Esophagus (tissue), 2 donors: ENCODE measurements around the gene SMAD6. TPM values are rescaled to one million over a fixed set of nuclear protein-coding genes. Genes with fewer than 3 reads are reported as not detected.

Experiments
- H3K27ac ChIP-seq, 2 donors: one replicate each; pipeline ENCODE4 v1.5.1; 2013; ENCODE audit warnings: low read depth in 2 of 2, mild to moderate bottlenecking in 2 of 2, inconsistent platforms in 1 of 2, low read length in 1 of 2, moderate library complexity in 1 of 2
- H3K27me3 ChIP-seq, 2 donors: one replicate each; pipeline ENCODE4 v1.6.1; 2013; ENCODE audit warnings: low read length in 2 of 2, control low read depth in 1 of 2, mild to moderate bottlenecking in 1 of 2; ENCODE audit not compliant: insufficient read depth in 2 of 2, control insufficient read depth in 1 of 2
- H3K36me3 ChIP-seq, 2 donors: one replicate each; pipeline ENCODE4 v1.6.1; 2013; ENCODE audit warnings: low read length in 1 of 2; ENCODE audit not compliant: control insufficient read depth in 2 of 2, insufficient read depth in 2 of 2
- H3K4me1 ChIP-seq, 2 donors: one replicate each; pipeline ENCODE4 v1.6.1; 2013; ENCODE audit warnings: low read length in 1 of 2; ENCODE audit not compliant: control insufficient read depth in 2 of 2, insufficient read depth in 2 of 2
- H3K4me3 ChIP-seq, 2 donors: one replicate each; pipeline ENCODE4 v1.5.1; 2013; ENCODE audit warnings: low read length in 2 of 2, mild to moderate bottlenecking in 2 of 2, low read depth in 1 of 2, moderate library complexity in 1 of 2
- H3K9me3 ChIP-seq, 2 donors: one replicate each; pipeline ENCODE4 v1.6.1; 2013; ENCODE audit warnings: mild to moderate bottlenecking in 2 of 2, low read depth in 1 of 2, low read length in 1 of 2, moderate library complexity in 1 of 2; ENCODE audit not compliant: control insufficient read depth in 2 of 2, insufficient read depth in 1 of 2
- WGBS, 2 donors: extraction: QIAGEN DNeasy Blood & Tissue Kit; methylation state at CpG; one replicate each; pipeline ENCODE4 v1.1.7; 2013; 5-methylcytosine and 5-hydroxymethylcytosine counted together
- polyA plus RNA-seq, 2 donors: library from polyadenylated mRNA; stranded (reverse); fragments of 200-250 nt; gene quantifications; one replicate each; pipeline ENCODE4 v1.2.3, GENCODE V29; 2013
- donor health status: healthy with polysubstance abuse.
- donor health status: Bipolar disorder and iron deficiency.

SMAD6 gene
- polyA plus RNA-seq, 2 donors: 0.75 to 1.6 TPM

- H3K9me3 ChIP-seq: no peaks in the 10 kb centered on the region
- H3K4me1 ChIP-seq: no peaks in the 10 kb centered on the region
- no peaks in the 10 kb centered on the region for H3K27me3 ChIP-seq
- H3K27ac ChIP-seq: no peak overlapping the region
- H3K4me3 ChIP-seq: no peak overlapping the region
- H3K36me3 ChIP-seq: no peaks in the 10 kb centered on the region
- WGBS, 2 donors: 46 to 61% methylated on average over 6 of the region's 6 CpGs
Measured at GRCh38 chr15:66715181-66715624, 13.2 kb downstream of the SMAD6 start.

GRCh38 chr15:66715720-66716655 is 14.0 kb downstream of the SMAD6 start:
- Histone ChIP-seq H3K27me3 (no peaks in the 10 kb centered on the region), H3K27ac (no peak overlapping the region), H3K9me3 (no peaks in the 10 kb centered on the region), H3K4me3 (no peak overlapping the region), H3K36me3 (no peaks in the 10 kb centered on the region), H3K4me1 (peaks cover 0 to 2% of the 10 kb centered on the region in 2 donors)
- WGBS, 2 donors: 70 to 73% methylated on average over 15 of the region's 15 CpGs

GRCh38 chr15:66716656-66717020 is 14.6 kb downstream of the SMAD6 start:
- H3K36me3 ChIP-seq: no peaks in the 10 kb centered on the region
- H3K27ac ChIP-seq: no peak overlapping the region
- no peaks in the 10 kb centered on the region for H3K27me3 ChIP-seq
- H3K4me3 ChIP-seq: no peak overlapping the region
- H3K9me3 ChIP-seq: no peaks in the 10 kb centered on the region
- peaks cover 2 to 4% of the 10 kb centered on the region in 2 donors for H3K4me1 ChIP-seq
- WGBS, 2 donors: 53 to 70% methylated on average over 4 of the region's 4 CpGs

- H3K27ac ChIP-seq: no peak overlapping the region
- no peaks in the 10 kb centered on the region for H3K9me3 ChIP-seq
- H3K27me3 ChIP-seq: no peaks in the 10 kb centered on the region
- H3K4me3 ChIP-seq: no peak overlapping the region
- peaks cover 2 to 4% of the 10 kb centered on the region in 2 donors for H3K4me1 ChIP-seq
- no peaks in the 10 kb centered on the region for H3K36me3 ChIP-seq
- WGBS, 2 donors: 90 to 93% methylated on average over 8 of the region's 8 CpGs
Measured at GRCh38 chr15:66718220-66718988, 16.4 kb downstream of the SMAD6 start.

- Histone ChIP-seq H3K4me1 (peaks cover 2 to 4% of the 10 kb centered on the region in 2 donors), H3K27ac (no peak overlapping the region)
Measured at GRCh38 chr15:66719471-66719870, 17.4 kb downstream of the SMAD6 start.

GRCh38 chr15:66720206-66721010 is 18.4 kb downstream of the SMAD6 start:
- H3K4me1 ChIP-seq: peaks cover 2 to 4% of the 10 kb centered on the region in 2 donors
- 69% methylated on average over 9 of the region's 9 CpGs for WGBS, 2 donors
- H3K9me3 ChIP-seq: no peaks in the 10 kb centered on the region
- H3K27ac ChIP-seq: no peak overlapping the region
- no peaks in the 10 kb centered on the region for H3K36me3 ChIP-seq
- H3K27me3 ChIP-seq: no peaks in the 10 kb centered on the region
- no peak overlapping the region for H3K4me3 ChIP-seq

More at GRCh38 chr15:66719471-66719870, 17.4 kb downstream of the SMAD6 start:
- Histone ChIP-seq H3K27me3 (no peaks in the 10 kb centered on the region), H3K4me3 (no peak overlapping the region), H3K36me3 (no peaks in the 10 kb centered on the region), H3K9me3 (no peaks in the 10 kb centered on the region)
- WGBS, 2 donors: 88 to 96% methylated on average over 10 of the region's 10 CpGs

GRCh38 chr15:66721020-66721419 is 19.0 kb downstream of the SMAD6 start:
- H3K27ac ChIP-seq: no peak overlapping the region
- 89 to 93% methylated on average over 8 of the region's 8 CpGs for WGBS, 2 donors
- no peaks in the 10 kb centered on the region for H3K27me3 ChIP-seq
- no peak overlapping the region for H3K4me3 ChIP-seq
- no peaks in the 10 kb centered on the region for H3K36me3 ChIP-seq
- peaks cover 2 to 4% of the 10 kb centered on the region in 2 donors for H3K4me1 ChIP-seq
- H3K9me3 ChIP-seq: no peaks in the 10 kb centered on the region

- no peaks in the 10 kb centered on the region for H3K9me3 ChIP-seq
- peaks cover 2 to 4% of the 10 kb centered on the region in 2 donors for H3K4me1 ChIP-seq
- H3K4me3 ChIP-seq: no peak overlapping the region
- no peaks in the 10 kb centered on the region for H3K27me3 ChIP-seq
- no peak overlapping the region for H3K27ac ChIP-seq
- no peaks in the 10 kb centered on the region for H3K36me3 ChIP-seq
- 74 to 80% methylated on average over 4 of the region's 4 CpGs for WGBS, 2 donors
Measured at GRCh38 chr15:66721501-66721937, 19.5 kb downstream of the SMAD6 start.

GRCh38 chr15:66721954-66722353 is 19.9 kb downstream of the SMAD6 start:
- 63 to 91% methylated on average over 6 of the region's 6 CpGs for WGBS, 2 donors
- Histone ChIP-seq H3K36me3 (no peaks in the 10 kb centered on the region), H3K27ac (no peak overlapping the region), H3K9me3 (no peaks in the 10 kb centered on the region), H3K27me3 (no peaks in the 10 kb centered on the region), H3K4me3 (no peak overlapping the region), H3K4me1 (peaks cover 2 to 4% of the 10 kb centered on the region in 2 donors)
